MM.1S (cell line): ENCODE measurements around the gene DHRSX.

ENCODE experiments used
- DNase-seq: peaks from one replicate; pipeline ENCODE4 v3.0.0-alpha.2; 2015
- H2AFZ ChIP-seq: fragments of 300-600 bp; sonication (generic); 2 replicates; pipeline ENCODE4 v1.6.0; 2016; ENCODE audit warnings: antibody characterized with exemption, low read length
- H3F3A ChIP-seq: fragments of 300-600 bp; sonication (generic); 2 replicates; pipeline ENCODE4 v1.6.1; 2016; ENCODE audit warnings: mild to moderate bottlenecking, antibody characterized with exemption, low read length, moderate library complexity, mixed read lengths; ENCODE audit not compliant: insufficient read depth
- H3K27ac ChIP-seq: fragments of 300-600 bp; sonication (generic); 2 replicates; pipeline ENCODE4 v1.5.1; 2016; ENCODE audit warnings: mild to moderate bottlenecking, low read length
- H3K27me3 ChIP-seq: fragments of 300-600 bp; sonication (generic); replicated peaks from 2 replicates; pipeline ENCODE4 v1.6.0; 2016; ENCODE audit warnings: low read length; ENCODE audit not compliant: insufficient read depth
- H3K36me3 ChIP-seq: fragments of 300-600 bp; sonication (generic); replicated peaks from 2 replicates; pipeline ENCODE4 v1.6.1; 2016; ENCODE audit warnings: mild to moderate bottlenecking, low read length, mixed read lengths; ENCODE audit not compliant: insufficient read depth
- H3K4me1 ChIP-seq: fragments of 300-600 bp; sonication (generic); 2 replicates; pipeline ENCODE4 v1.6.1; 2016; ENCODE audit warnings: low read length, mixed read lengths
- H3K4me2 ChIP-seq: fragments of 300-600 bp; sonication (generic); 2 replicates; pipeline ENCODE4 v1.6.0; 2016; ENCODE audit warnings: low read depth, low read length
- H3K4me3 ChIP-seq: fragments of 300-600 bp; sonication (generic); 2 replicates; pipeline ENCODE4 v1.5.1; 2016; ENCODE audit warnings: low read length, mixed read lengths
- H3K79me2 ChIP-seq: fragments of 300-600 bp; sonication (generic); 2 replicates; pipeline ENCODE4 v1.6.1; 2016; ENCODE audit warnings: mixed run types, low read length, mixed read lengths
- H3K9ac ChIP-seq: fragments of 300-600 bp; sonication (generic); 2 replicates; pipeline ENCODE4 v1.6.1; 2016; ENCODE audit warnings: low read length, mixed read lengths
- H3K9me2 ChIP-seq: fragments of 300-600 bp; sonication (generic); replicated peaks from 2 replicates; pipeline ENCODE4 v1.6.1; 2016; ENCODE audit warnings: mild to moderate bottlenecking, low read length, mixed read lengths; ENCODE audit not compliant: insufficient read depth
- H3K9me3 ChIP-seq: fragments of 300-600 bp; sonication (generic); replicated peaks from 2 replicates; pipeline ENCODE4 v1.6.1; 2016; ENCODE audit warnings: mild to moderate bottlenecking, low read length, mixed read lengths; ENCODE audit not compliant: insufficient read depth
- H4K20me1 ChIP-seq: fragments of 300-600 bp; sonication (generic); 2 replicates; pipeline ENCODE4 v1.6.1; 2016; ENCODE audit warnings: mild to moderate bottlenecking, low read length, moderate library complexity, mixed read lengths; ENCODE audit not compliant: insufficient read depth
- CTCF ChIP-seq: fragments of 300-600 bp; sonication (generic); IDR thresholded peaks from 2 replicates; pipeline ENCODE4 v1.5.1; 2016; ENCODE audit warnings: antibody characterized with exemption, low read length, mixed read lengths
- EZH2 ChIP-seq: fragments of 300-600 bp; sonication (generic); optimal IDR thresholded peaks from 2 replicates; pipeline ENCODE3; 2017; ENCODE audit warnings: low read depth, mild to moderate bottlenecking, antibody characterized with exemption, low read length, mixed read lengths
- EZH2phosphoT487 ChIP-seq: fragments of 300-600 bp; sonication (generic); IDR thresholded peaks from 2 replicates; pipeline ENCODE4 v1.6.1; 2018; ENCODE audit warnings: antibody characterized with exemption, low read length

Gene DHRSX

DNA sequence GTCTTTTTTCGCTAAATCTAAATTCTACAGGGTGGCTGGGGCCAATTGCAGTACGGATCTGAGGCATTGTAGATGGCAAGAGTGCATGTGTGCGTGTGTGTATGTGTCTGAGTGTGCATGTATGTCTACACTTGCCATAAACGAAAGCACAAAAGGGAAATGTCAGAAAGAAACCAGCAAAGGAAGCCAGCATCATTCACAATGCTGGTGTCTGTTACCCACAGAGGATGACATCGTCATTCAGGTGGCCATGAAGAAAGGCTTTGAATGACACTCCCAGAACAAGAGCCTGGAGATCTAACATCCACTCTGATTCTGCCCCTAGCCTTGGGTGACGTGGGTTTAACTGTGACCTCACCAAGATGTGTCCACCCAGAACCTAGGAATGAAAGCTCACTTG is 124.6 kb downstream of the DHRSX start:
- no peak overlapping the region for H3K4me3 ChIP-seq
- H3K79me2 ChIP-seq, result no peaks in the 10 kb centered on the region
- H3K9ac ChIP-seq, result no peak overlapping the region
- H3K27me3 ChIP-seq, result no peaks in the 10 kb centered on the region
- no peaks in the 10 kb centered on the region for H4K20me1 ChIP-seq
- H3K9me3 ChIP-seq, result no peaks in the 10 kb centered on the region
- no peaks in the 10 kb centered on the region for H3K9me2 ChIP-seq
- no peaks in the 10 kb centered on the region for H3K36me3 ChIP-seq
- DNase-seq, result no peak
- no peaks in the 10 kb centered on the region for H3F3A ChIP-seq
- no peaks in the 10 kb centered on the region for H3K4me1 ChIP-seq
- H3K4me2 ChIP-seq, result no peak overlapping the region
- H3K27ac ChIP-seq, result no peak overlapping the region
- no peak for TF ChIP-seq EZH2
- H2AFZ ChIP-seq, result no peak overlapping the region

GRCh38 chrX:2374086-2374485 is 126.7 kb downstream of the DHRSX start:
- H3K4me2 ChIP-seq, result no peak overlapping the region
- no peak overlapping the region for H3K9ac ChIP-seq
- no peak overlapping the region for H3K4me3 ChIP-seq
- H3K79me2 ChIP-seq, result no peaks in the 10 kb centered on the region
- TF ChIP-seq EZH2, result no peak
- no peak for TF ChIP-seq EZH2phosphoT487
- no peak for TF ChIP-seq CTCF
- H3K27me3 ChIP-seq, result no peaks in the 10 kb centered on the region
- H2AFZ ChIP-seq, result no peak overlapping the region
- no peaks in the 10 kb centered on the region for H3K4me1 ChIP-seq
- no peaks in the 10 kb centered on the region for H3K9me3 ChIP-seq
- H3K9me2 ChIP-seq, result no peaks in the 10 kb centered on the region
- DNase-seq, result no peak
- no peaks in the 10 kb centered on the region for H3F3A ChIP-seq
- no peaks in the 10 kb centered on the region for H4K20me1 ChIP-seq
- no peaks in the 10 kb centered on the region for H3K36me3 ChIP-seq
- no peak overlapping the region for H3K27ac ChIP-seq

GRCh38 chrX:2373615-2374014 is 127.2 kb downstream of the DHRSX start:
- H3K4me3 ChIP-seq, result no peak overlapping the region
- no peak overlapping the region for H3K27ac ChIP-seq
- no peaks in the 10 kb centered on the region for H4K20me1 ChIP-seq
- H3K79me2 ChIP-seq, result no peaks in the 10 kb centered on the region
- H2AFZ ChIP-seq, result no peak overlapping the region
- no peaks in the 10 kb centered on the region for H3K27me3 ChIP-seq
- no peaks in the 10 kb centered on the region for H3K9me3 ChIP-seq
- no peak overlapping the region for H3K9ac ChIP-seq
- no peaks in the 10 kb centered on the region for H3K36me3 ChIP-seq
- H3K4me2 ChIP-seq, result no peak overlapping the region
- no peak for TF ChIP-seq EZH2
- TF ChIP-seq CTCF, result no peak
- no peak for TF ChIP-seq EZH2phosphoT487
- H3K9me2 ChIP-seq, result no peaks in the 10 kb centered on the region
- H3K4me1 ChIP-seq, result no peaks in the 10 kb centered on the region
- no peaks in the 10 kb centered on the region for H3F3A ChIP-seq
- no peak for DNase-seq

DNA sequence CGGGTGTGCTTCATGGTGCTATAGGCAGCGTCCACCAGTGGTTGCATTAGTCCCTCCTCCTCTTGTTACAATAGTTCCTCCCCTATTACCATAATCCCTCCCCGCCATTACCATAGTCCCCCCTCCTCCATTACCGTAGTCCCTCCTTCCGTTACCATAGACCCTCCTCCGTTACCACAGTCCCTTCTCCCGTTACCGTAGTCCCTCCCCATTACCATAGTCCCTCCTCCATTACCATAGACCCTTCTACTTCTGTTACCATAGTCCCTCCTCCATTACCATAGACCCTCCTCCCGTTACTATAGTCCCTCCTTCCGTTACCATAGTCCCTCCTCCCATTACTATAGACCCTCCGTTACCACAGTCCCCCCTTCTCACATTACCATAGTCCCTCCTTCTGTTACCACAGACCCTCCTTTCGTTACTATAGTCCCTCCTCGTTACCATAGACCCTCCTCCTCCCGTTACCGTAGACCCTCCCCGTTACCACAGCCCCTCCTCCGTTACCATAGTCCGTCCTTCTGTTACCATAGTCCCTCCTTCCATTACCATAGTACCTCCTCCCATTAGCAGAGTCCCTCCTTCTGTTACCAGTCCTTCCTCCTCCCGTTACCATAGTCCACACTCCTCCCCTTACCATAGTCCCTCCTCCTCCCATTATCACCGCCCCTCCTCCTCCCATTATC is 129.6 kb downstream of the DHRSX start:
- Histone ChIP-seq H3K36me3 (no peaks in the 10 kb centered on the region), H3K9me2 (no peaks in the 10 kb centered on the region), H3K9me3 (no peaks in the 10 kb centered on the region), H2AFZ (no peak overlapping the region), H3K4me3 (no peak overlapping the region), H3K27ac (no peak overlapping the region), H3K9ac (no peak overlapping the region), H3K79me2 (no peaks in the 10 kb centered on the region), H4K20me1 (no peaks in the 10 kb centered on the region), H3K4me1 (no peaks in the 10 kb centered on the region), H3K4me2 (no peak overlapping the region), H3K27me3 (no peaks in the 10 kb centered on the region), H3F3A (no peaks in the 10 kb centered on the region)
- TF ChIP-seq EZH2 (no peak), EZH2phosphoT487 (no peak)
- DNase-seq, result no peak
